ENCODE data around the gene POLR3GL. TPM values are rescaled to one million over a fixed set of nuclear protein-coding genes. Genes with fewer than 3 reads are reported as not detected.
A peak's percentile ranks its signal among the peaks of the same experiment; 100 is the strongest.
"Not testable (repeated sequence)": the region's sequence is repeated elsewhere in the genome, so short reads cannot be mapped to it uniquely, and the experiment has no call there.

POLR3GL gene
- total RNA-seq, 1 donor from 2014 or later, result 14.7 TPM

GRCh38 chr1:146012703-146013558, 48.4 kb downstream of the POLR3GL start:
- peak; percentile 82 for FAIRE-seq
- DNase-seq (ENCODE audit: low spot score in 2 of 2), result peak; percentile 60 to 66

- no peak for DNase-seq (ENCODE audit: low spot score in 2 of 2)
- no peak for FAIRE-seq
Observed at GRCh38 chr1:146013559-146013922, 49.1 kb downstream of the POLR3GL start.

- no peak for FAIRE-seq
Observed at GRCh38 chr1:146016891-146017290, 52.4 kb downstream of the POLR3GL start.

GRCh38 chr1:146019231-146020057, 55.0 kb downstream of the POLR3GL start:
- FAIRE-seq, result no peak
- no peak for DNase-seq (ENCODE audit: low spot score in 2 of 2)

More at GRCh38 chr1:146016891-146017290, 52.4 kb downstream of the POLR3GL start:
- DNase-seq (ENCODE audit: low spot score in 2 of 2), result no peak

GRCh38 chr1:146020058-146021049, 55.9 kb downstream of the POLR3GL start:
- no peak for DNase-seq (ENCODE audit: low spot score in 2 of 2)
- FAIRE-seq, result no peak

- DNase-seq (ENCODE audit: low spot score in 2 of 2) (no peak), FAIRE-seq (no peak)
Observed at GRCh38 chr1:146021050-146021445, 56.6 kb downstream of the POLR3GL start.

GRCh38 chr1:146021622-146022402, 57.3 kb downstream of the POLR3GL start, which contains the start of gene HJV:
TSS of gene HJV (minus strand) at chr1:146021735. CDS start at chr1:146020231, 1,504 bp downstream.
- DNase-seq (ENCODE audit: low spot score in 2 of 2) (no peak), FAIRE-seq (no peak)

- FAIRE-seq (no peak), DNase-seq (ENCODE audit: low spot score in 2 of 2) (no peak)
Observed at GRCh38 chr1:146022403-146023127, 58.1 kb downstream of the POLR3GL start.

GRCh38 chr1:146025787-146026495, 61.5 kb downstream of the POLR3GL start:
- FAIRE-seq; DNase-seq (ENCODE audit: low spot score in 2 of 2): not testable (repeated sequence)

- FAIRE-seq; DNase-seq (ENCODE audit: low spot score in 2 of 2): not testable (repeated sequence)
Observed at GRCh38 chr1:146026650-146027049, 62.2 kb downstream of the POLR3GL start.

Other genes with a start within 250 kb of the POLR3GL start
- gene CD160, start 245.2 kb upstream of the POLR3GL start, total RNA-seq, result not detected
- gene RNF115, start 140.6 kb upstream of the POLR3GL start, total RNA-seq, result 26.5 TPM
- 30.6 TPM for gene POLR3C, start 140.5 kb upstream of the POLR3GL start, total RNA-seq
- gene NUDT17, start 119.1 kb upstream of the POLR3GL start, total RNA-seq, result 2.4 TPM
- gene PIAS3, start 105.6 kb upstream of the POLR3GL start, total RNA-seq, result 6.1 TPM
- 0.82 TPM for gene ANKRD35, start 78.8 kb upstream of the POLR3GL start, total RNA-seq
- 0.82 TPM for gene ITGA10, start 54.6 kb upstream of the POLR3GL start, total RNA-seq
- 35.5 TPM for gene PEX11B, start 46.0 kb upstream of the POLR3GL start, total RNA-seq
- gene RBM8A, start 37.2 kb upstream of the POLR3GL start, total RNA-seq, result 81.1 TPM
- 17.1 TPM for gene LIX1L, start 6.7 kb upstream of the POLR3GL start, total RNA-seq
- gene ANKRD34A, start 115 bp upstream of the POLR3GL start, total RNA-seq, result 1.6 TPM
- 125 TPM for gene TXNIP, start 31.9 kb downstream of the POLR3GL start, total RNA-seq
- gene HJV, start 57.0 kb downstream of the POLR3GL start, total RNA-seq, result not detected
- 0.41 TPM for gene NBPF10, start 180.1 kb downstream of the POLR3GL start, total RNA-seq